GM19025 (cell line): ENCODE results near the gene MT1B.

Experiments used
- ATAC-seq: cut with Tn5 transposase; IDR thresholded peaks from one replicate; pipeline ENCODE4 v1.9.1; 2021; ENCODE audit warnings: mild to moderate bottlenecking, low read depth, moderate library complexity; ENCODE audit not compliant: unreplicated experiment

MT1B gene

GRCh38 chr16:56651586-56651985, at the start of gene MT1B:
TSS of gene MT1B (plus strand) at chr16:56651886. CDS start at chr16:56651954, 68 bp downstream.
- ATAC-seq: no peak

DNA sequence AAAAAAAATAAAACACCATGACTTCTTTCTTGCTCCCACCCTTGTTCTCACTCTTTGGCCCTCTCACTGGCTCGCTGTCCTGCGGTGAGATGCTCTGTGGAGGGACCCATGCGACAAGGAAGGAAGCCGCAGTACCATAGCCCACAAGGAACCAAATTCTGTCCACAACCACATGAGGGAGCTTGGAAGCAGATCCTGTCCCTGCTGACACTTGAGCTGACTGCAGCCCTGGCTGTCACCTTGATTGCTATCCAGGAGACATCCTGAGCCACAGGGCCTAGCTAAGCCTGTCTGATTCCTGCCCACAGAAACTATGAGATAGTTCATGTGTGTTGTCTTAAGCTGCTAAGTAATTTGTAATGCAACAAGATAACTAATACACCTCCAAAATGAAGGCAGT, 48.1 kb upstream of the MT1B start:
- no peak for ATAC-seq

DNA sequence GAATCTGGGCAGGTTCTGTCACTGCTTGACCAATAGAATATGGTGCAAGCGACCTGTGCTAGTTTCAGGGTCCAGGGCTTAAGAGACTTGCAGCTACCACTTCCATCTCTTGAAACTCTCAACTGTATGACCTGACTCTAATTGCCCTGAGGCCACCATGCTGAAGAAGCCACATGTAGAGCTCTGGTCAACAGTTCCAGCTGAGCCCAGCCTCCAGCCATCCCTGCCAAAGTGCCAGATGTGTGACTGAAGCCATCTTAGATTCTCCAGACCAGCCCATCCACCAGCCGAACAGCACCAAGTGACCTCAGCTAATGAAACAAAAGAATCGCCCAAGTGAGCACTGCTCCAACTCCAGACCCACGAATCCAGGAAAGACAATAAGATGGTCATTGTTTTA, 46.7 kb upstream of the MT1B start:
- no peak for ATAC-seq

DNA sequence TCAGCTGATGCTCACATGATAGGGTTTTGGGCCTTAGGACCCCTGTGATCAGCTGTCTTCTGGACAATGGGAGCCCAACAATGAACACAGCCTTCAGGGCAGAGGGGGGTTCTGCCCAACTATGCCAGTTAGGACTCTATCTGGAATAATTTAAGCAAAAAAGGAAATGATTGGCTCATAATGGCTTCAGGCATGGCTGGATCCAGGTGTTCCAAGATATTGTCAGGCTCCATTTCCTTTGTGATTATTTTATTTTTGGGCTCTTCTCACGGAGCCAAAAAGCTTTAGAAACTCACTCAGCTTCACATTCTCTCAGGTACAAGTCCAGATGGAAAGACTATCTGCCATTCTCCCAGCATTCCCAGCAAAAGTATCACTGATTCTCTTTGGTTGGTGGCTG, 46.2 kb upstream of the MT1B start:
- no peak for ATAC-seq

- no peak for ATAC-seq
Measured at GRCh38 chr16:56606071-56606475, 45.6 kb upstream of the MT1B start.

- no peak for ATAC-seq
Measured at GRCh38 chr16:56606476-56607108, 45.1 kb upstream of the MT1B start.

DNA sequence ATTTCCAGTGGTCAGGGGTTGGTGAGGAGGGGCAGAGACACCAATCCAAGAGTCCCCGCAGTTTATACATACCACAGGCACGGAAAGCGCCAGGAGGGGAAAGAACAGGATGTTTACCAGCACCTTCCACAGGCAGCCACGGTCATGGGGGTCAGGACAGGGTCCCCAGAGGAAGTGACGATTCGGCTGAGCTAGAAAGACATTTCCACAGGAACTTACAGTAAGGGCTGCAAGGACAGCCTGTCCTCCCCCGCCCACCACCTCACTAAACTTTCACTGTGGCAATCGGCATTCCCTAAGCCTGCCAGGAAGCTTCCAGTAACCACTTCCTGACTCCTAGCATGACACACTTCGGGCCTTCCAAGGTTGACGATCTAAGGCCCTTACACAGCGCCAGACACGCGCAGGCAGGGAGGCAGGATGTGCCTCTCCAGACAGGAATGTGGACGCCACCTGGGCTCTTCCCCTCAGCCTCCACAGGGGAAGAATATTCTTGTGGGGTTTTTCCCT, 44.5 kb upstream of the MT1B start:
- ATAC-seq: no peak

DNA sequence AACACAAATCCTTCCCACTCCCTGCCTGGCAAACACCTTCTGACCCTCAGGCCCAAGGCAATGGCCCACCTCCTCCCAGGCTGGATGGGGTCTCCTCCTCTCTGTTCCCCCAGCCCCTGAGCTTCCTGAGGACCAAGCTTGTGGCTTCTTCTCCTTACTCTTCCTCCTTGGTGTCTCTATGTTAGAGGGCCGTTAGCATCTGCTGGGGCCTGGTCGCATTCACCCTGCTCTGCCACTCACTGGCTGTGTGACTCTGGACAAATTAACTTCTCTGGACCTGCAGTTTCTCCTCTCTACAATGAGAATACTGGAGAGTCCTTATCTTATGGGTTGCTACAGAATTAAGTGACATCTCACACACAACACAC, 44.0 kb upstream of the MT1B start:
- no peak for ATAC-seq

GRCh38 chr16:56608043-56608875, 43.4 kb upstream of the MT1B start, which contains the start of gene MT2A:
TSS of gene MT2A (plus strand) at chr16:56608584. CDS start at chr16:56608656, 72 bp downstream.
- ATAC-seq: peak; percentile 93

- ATAC-seq: no peak
Measured at GRCh38 chr16:56608876-56609462, 42.7 kb upstream of the MT1B start.

DNA sequence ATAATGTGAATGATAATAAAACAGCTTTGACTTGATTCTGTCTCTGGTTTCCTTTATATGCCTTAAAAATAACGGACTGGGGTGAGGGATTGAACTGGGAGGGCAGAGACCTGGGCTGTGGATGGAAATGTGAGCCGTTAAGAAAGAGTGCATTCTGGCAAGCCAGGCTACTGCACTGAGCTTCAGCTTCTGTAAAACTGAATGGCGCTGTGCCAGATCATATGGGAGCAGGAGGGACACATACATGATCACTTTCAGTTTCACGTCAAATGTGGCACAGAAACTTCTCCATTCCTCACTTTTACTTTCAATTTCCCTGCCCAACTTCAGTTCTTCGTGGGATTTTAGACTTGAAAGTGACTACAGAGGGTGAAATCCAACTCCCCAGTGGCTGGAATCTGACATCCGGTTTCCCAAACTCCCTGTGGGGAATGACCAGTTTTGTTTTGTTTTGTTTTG, 42.2 kb upstream of the MT1B start:
- ATAC-seq: no peak

- ATAC-seq: no peak
Measured at GRCh38 chr16:56610017-56610608, 41.6 kb upstream of the MT1B start.

DNA sequence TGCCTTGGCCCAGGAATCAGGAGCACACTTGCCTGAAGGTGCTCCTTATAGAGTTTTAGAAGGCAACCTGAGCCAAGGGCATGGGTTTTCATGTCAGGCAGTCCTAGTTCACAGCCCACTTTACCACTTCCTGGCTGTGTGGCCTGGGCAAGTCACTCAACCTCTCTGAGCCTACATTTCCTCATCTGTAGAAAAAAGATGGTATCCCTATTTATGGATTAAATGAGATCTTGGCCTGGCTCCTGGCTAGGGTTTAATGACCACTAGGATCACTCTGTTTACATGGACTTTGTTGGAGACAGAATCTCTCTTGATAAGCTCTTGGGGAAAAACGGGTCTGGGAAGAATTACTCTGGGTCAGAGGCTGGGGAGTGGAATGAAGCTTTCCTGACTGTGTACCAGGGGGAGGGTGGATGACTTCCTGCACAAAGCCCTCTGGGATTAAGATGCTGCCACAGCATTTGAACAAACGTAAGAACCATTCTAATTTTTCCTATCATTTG, 41.0 kb upstream of the MT1B start:
- ATAC-seq: no peak

GRCh38 chr16:56611281-56611833, 40.3 kb upstream of the MT1B start:
- no peak for ATAC-seq

DNA sequence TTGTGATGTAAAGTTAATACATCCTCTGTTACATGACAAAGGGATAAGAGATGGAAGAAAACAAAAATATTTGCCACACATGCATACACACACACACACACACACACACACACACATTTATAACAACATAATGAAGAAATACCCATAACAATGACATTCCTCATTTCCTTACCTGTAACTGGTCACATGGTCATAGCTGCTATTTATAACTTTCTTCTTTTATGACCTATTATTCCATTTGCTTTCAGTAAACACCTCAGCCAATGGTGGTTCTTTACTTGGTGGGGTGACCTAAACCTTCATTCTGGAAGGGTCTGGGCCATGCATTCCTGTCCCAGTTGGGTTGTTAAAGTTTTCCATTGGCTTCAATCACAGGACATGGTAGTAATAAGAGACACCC, 38.0 kb upstream of the MT1B start:
- no peak for ATAC-seq

DNA sequence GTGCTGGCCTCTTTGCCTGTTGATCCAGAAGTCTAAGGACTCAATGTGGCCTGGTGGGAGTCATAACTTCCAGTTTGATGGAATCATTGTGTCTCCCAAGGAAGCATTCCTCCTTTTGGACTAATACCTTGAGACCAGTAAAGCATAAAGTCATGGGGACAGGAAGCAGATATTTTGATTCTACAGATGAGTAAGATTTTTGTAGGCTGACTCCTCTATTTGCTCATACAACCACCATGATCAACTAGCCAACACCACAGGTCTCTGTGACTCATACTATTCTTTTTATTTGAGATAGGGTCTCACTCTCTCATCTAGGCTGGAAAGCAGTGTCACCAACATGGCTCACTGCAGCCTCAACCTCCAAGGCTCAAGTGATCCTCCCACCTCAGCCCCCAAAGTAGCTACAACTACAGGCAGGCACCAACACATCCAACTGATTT, 37.1 kb upstream of the MT1B start:
- ATAC-seq: no peak

DNA sequence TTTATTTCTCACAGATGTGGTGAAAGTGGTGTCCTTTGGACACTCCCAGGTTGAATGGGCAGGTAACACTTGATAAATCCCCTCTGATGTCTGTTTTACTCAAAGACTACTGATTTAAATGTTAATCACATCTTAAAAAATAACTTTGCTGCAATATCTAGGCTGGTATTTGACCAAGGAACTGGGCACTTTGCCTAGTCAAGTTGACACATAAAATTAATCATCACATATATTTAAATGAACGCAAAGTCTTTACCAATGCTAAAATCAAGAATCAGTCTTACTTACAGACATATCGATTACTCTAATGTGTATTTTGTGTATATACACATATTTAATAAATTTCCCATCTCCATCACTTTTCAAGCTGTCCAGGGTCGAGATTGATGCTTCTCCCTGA, 36.3 kb upstream of the MT1B start:
- ATAC-seq: no peak

DNA sequence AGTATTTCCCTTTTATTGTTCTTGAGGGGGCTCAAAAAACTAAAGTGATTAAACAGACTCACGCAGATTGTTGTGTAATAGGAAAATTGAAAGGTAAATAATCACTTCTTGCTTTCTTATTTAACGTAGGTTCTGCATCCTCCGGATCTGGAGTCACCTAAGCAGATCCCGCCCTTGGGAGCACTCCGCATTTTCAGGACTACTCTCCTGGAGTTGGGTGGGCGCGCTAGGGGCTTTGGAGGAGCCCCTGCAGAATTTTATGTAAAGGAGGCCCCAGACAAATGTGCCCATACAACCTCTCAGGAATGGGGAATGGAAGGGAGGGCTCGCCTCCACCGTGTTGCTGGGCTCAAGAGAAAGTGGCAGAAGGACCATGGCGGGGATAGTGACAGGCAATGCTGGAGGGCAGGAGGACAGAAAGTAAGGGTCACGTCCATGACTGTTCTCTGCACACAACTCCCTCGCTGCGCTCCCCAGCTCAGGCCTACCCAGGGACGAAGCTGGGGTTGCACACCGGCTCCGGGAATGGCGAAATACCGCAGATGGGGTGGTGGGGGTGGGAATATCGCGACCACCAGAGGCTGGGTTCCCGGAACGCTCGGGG, 35.0 kb upstream of the MT1B start:
- ATAC-seq: no peak

- no peak for ATAC-seq
Measured at GRCh38 chr16:56617212-56618085, 34.2 kb upstream of the MT1B start.
